Measurements from ENCODE around the gene RNF181. TPM values are rescaled to one million over a fixed set of nuclear protein-coding genes. Genes with fewer than 3 reads are reported as not detected.
"Not testable (repeated sequence)": the region's sequence is repeated elsewhere in the genome, so short reads cannot be mapped to it uniquely, and the experiment has no call there.

RNF181 gene
- total and polyA plus RNA-seq, 2 experiments from 2014 or later, result 178 to 308 TPM

DNA sequence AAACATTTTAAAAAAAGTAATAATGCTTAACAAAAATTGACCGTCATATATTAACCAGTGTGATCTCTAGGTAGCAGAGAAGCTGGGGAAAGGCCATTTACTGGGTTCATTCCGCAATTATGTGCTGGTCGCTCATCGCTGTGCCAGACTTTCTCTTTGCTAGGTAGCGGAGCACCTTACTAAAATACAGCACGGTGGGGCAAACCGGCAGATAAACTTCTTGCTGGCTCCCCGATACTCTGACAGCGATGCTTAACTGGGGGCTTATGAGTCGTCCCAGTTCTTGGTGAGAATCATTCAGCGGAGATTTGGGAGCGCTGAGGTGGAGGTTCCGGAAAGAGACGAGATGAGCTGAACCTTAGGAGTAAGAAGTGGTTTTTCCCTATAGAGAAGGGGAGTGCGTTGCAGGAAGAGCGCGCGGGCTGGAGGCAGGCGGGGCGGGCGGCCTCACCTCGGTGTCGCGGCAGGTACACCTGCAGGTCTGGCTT lies 15.7 kb downstream of the RNF181 start:
- H2AFZ ChIP-seq, result peak overlapping the region; percentile 91
- peak overlapping the region; percentile 77 for H3K4me3 ChIP-seq
- H3K9ac ChIP-seq, result peak overlapping the region; percentile 79
- peak overlapping the region; percentile 46; the same call in 1 of the 2 replicates for H3K27ac ChIP-seq
- H3K27me3 ChIP-seq (replicated peaks; ENCODE audit: insufficient read depth), result no peaks in the 10 kb centered on the region
- peak; percentile 48 for DNase-seq
- H4K20me1 ChIP-seq (ENCODE audit: insufficient read depth), result no peaks in the 10 kb centered on the region
- peaks cover 56% of the 10 kb centered on the region for H3K79me2 ChIP-seq (ENCODE audit: insufficient read depth)
- no peaks in the 10 kb centered on the region; the same call in 1 of the 2 replicates for H3K36me3 ChIP-seq (ENCODE audit: low read depth)
- H3F3A ChIP-seq (ENCODE audit: insufficient read depth), result peaks cover 34% of the 10 kb centered on the region
- peak overlapping the region; percentile 97 for H3K4me2 ChIP-seq (ENCODE audit: unreplicated experiment)
- WGBS, 2 experiments (ENCODE audit: low coverage in 1 of 2, low lambda C conversion rate in 2 of 2, missing lambda C conversion rate in 2 of 2), result 10 to 12% methylated on average over 24 of the region's 24 CpGs
- peaks cover 11% of the 10 kb centered on the region for H3K4me1 ChIP-seq (ENCODE audit: insufficient read depth)
- TF ChIP-seq EZH2 (IDR thresholded peaks at IDR 0.05; ENCODE audit: insufficient read depth, poor library complexity, severe bottlenecking) (no peak), EZH2phosphoT487 (IDR thresholded peaks at IDR 0.05; ENCODE audit: insufficient read depth, low read depth) (no peak)
- no peaks in the 10 kb centered on the region for H3K9me3 ChIP-seq (ENCODE audit: low read depth)
- no peaks in the 10 kb centered on the region for H3K9me2 ChIP-seq (ENCODE audit: insufficient read depth)
- in situ Hi-C loops (cut with MboI), result no loop called here

DNA sequence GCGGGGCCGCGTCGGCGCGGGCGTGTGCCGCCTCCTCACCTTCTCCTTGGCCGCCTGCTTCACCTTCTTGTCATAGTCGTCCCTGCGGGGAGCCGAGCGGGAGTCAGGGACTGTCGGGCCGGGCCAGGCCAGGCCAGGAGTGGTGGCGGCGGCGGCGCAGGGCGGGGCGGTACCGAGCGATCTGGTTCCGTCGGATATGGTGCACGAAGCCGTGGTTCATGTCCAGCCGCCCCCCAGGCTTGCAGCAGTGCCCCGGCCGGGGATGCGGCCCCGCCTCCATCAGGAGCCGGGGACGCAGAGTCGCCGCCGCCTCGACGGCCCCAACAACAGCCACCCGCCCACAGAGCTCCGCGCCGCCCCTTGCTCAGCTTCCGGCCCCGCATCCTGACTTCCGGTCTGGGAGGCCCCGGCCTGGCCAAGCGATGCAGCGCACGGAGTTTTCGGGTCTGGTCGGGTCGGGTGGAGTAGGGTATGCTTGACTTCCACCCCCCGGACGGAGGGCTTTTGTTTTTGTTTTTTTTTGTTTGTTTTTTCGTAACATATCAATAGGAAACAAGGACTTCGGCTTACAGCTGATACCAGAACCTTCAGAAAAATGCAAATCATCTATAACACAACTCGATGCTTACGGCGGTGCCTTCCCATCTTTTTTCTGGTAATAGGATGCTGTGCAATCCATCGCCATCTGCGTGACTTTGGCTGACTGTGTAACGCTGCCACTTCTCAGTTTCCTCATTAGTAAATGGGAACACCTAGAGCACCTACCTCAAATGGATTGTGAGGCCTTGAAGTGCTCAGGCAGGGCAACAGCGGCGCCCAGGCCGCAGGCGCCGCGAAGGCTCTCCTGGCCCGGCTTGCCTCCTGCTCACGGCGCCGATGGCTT lies 16.4 kb downstream of the RNF181 start, which contains the start of gene C2orf68:
TSS of gene C2orf68 (minus strand) at position 362 of the 883 bp plus-strand sequence. CDS start at position 280, 82 bp downstream.
- in situ Hi-C loops (cut with MboI), result no loop called here

DNA sequence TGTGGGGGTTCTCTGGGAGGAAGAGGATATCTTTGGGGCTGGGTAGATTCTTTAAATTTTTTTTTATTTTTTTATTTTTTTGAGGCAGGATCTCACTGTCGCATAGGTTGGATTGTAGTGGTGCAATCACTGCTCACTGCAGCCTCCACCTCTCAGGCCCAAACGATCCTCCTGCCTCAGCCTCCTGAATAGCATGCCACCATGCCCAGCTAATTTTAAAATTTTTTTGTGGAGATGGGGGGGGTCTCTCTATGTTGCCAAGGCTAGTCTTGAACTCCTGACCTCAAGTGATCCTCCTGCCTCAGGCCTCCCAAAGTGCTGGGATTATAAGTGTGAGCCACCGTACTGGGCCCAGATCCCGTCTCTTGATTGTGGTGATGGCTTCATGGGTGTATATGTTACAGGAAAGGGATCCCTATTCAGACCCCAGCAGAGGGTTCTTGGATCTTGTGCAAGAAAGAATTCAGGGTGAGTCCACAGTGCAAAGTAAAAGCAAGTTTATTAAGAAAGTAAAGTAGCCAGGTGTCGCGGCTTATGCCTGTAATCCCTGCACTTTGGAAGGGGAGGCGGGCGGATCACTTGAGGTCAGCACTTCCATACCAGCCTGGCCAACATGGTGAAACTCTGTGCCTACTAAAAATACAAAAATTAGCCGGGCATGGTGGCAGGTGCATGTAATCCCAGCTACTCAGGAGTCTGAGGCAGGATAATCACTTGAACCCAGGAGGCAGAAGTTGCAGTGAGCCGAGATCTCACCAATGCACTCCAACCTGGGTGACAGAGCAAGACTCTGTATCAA lies 18.4 kb downstream of the RNF181 start:
- DNase-seq, result no peak
- in situ Hi-C loops (cut with MboI), result no loop called here
- H3K4me2 ChIP-seq (ENCODE audit: unreplicated experiment), result no peak overlapping the region
- H3K9ac ChIP-seq, result no peak overlapping the region
- no peak overlapping the region for H3K4me3 ChIP-seq
- TF ChIP-seq EZH2phosphoT487 (IDR thresholded peaks at IDR 0.05; ENCODE audit: insufficient read depth, low read depth), result no peak
- TF ChIP-seq EZH2 (IDR thresholded peaks at IDR 0.05; ENCODE audit: insufficient read depth, poor library complexity, severe bottlenecking), result no peak
- no peaks in the 10 kb centered on the region for H3K9me2 ChIP-seq (ENCODE audit: insufficient read depth)
- no peaks in the 10 kb centered on the region for H3K27me3 ChIP-seq (replicated peaks; ENCODE audit: insufficient read depth)
- peaks cover 15% of the 10 kb centered on the region for H3K4me1 ChIP-seq (ENCODE audit: insufficient read depth)
- H2AFZ ChIP-seq, result no peak overlapping the region
- no peaks in the 10 kb centered on the region for H4K20me1 ChIP-seq (ENCODE audit: insufficient read depth)
- no peaks in the 10 kb centered on the region for H3K36me3 ChIP-seq (ENCODE audit: low read depth)
- 0 out of 2 replicates have a peak, but pooled peaks cover 13% of the 10 kb centered on the region for H3F3A ChIP-seq (ENCODE audit: insufficient read depth)
- H3K27ac ChIP-seq, result no peak overlapping the region
- 82 to 83% methylated on average over 10 of the region's 10 CpGs for WGBS, 2 experiments (ENCODE audit: low coverage in 1 of 2, low lambda C conversion rate in 2 of 2, missing lambda C conversion rate in 2 of 2)
- no peaks in the 10 kb centered on the region for H3K9me3 ChIP-seq (ENCODE audit: low read depth)
- peaks cover 61% of the 10 kb centered on the region for H3K79me2 ChIP-seq (ENCODE audit: insufficient read depth)

More for the DNA sequence above, 16.4 kb downstream of the RNF181 start, which contains the start of gene C2orf68:
- peak within 1 kb of the TSS; percentile 91 for H2AFZ ChIP-seq
- WGBS, 2 experiments (ENCODE audit: low coverage in 1 of 2, low lambda C conversion rate in 2 of 2, missing lambda C conversion rate in 2 of 2), result 14 to 15% methylated on average over 65 to 71 of the region's 73 CpGs
- no peaks in the 10 kb centered on the region for H3K27me3 ChIP-seq (replicated peaks; ENCODE audit: insufficient read depth)
- H3K9ac ChIP-seq, result peak within 1 kb of the TSS; percentile 79
- TF ChIP-seq EZH2phosphoT487 (IDR thresholded peaks at IDR 0.05; ENCODE audit: insufficient read depth, low read depth) (no peak), EZH2 (IDR thresholded peaks at IDR 0.05; ENCODE audit: insufficient read depth, poor library complexity, severe bottlenecking) (no peak)
- peak within 1 kb of the TSS; percentile 46 for H3K27ac ChIP-seq
- no peaks in the 10 kb centered on the region; the same call in 1 of the 2 replicates for H3K36me3 ChIP-seq (ENCODE audit: low read depth)
- peak; percentile 94 for DNase-seq
- peaks cover 5% of the 10 kb centered on the region for H3K4me1 ChIP-seq (ENCODE audit: insufficient read depth)
- peak within 1 kb of the TSS; percentile 77 for H3K4me3 ChIP-seq
- peak within 1 kb of the TSS; percentile 97 for H3K4me2 ChIP-seq (ENCODE audit: unreplicated experiment)
- H3K9me2 ChIP-seq (ENCODE audit: insufficient read depth), result no peaks in the 10 kb centered on the region
- peaks cover 56% of the 10 kb centered on the region for H3K79me2 ChIP-seq (ENCODE audit: insufficient read depth)
- no peaks in the 10 kb centered on the region for H3K9me3 ChIP-seq (ENCODE audit: low read depth)
- H4K20me1 ChIP-seq (ENCODE audit: insufficient read depth), result no peaks in the 10 kb centered on the region
- H3F3A ChIP-seq (ENCODE audit: insufficient read depth), result peaks cover 27% of the 10 kb centered on the region

DNA sequence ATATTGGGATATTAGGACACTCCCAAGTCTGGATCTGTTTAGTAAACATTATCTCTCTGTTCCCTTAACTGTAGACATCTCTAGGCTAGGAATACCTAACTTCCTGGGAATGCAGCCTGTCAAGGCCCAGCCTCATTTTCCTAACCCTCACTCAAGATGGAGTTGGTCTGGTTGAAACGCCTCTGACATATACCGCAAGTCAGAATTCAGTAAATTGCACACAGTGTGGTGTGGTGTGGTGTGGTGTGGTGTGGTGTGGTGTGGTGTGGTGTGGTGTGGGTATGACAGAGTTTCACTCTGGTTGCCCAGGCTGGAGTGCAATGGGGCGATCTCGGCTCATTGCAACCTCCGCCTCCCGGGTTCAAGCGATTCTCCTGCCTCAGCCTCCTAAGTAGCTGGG lies 19.2 kb downstream of the RNF181 start:
- H3K9me2 ChIP-seq (ENCODE audit: insufficient read depth); H3K4me2 ChIP-seq (ENCODE audit: unreplicated experiment); H3K27ac ChIP-seq; H2AFZ ChIP-seq; H4K20me1 ChIP-seq (ENCODE audit: insufficient read depth); DNase-seq; H3K9ac ChIP-seq; in situ Hi-C loops (cut with MboI); H3K9me3 ChIP-seq (ENCODE audit: low read depth); H3K27me3 ChIP-seq (replicated peaks; ENCODE audit: insufficient read depth); H3K36me3 ChIP-seq (ENCODE audit: low read depth); H3K4me3 ChIP-seq: not testable (repeated sequence)
- Histone ChIP-seq H3K79me2 (ENCODE audit: insufficient read depth) (peaks cover 61% of the 10 kb centered on the region), H3F3A (ENCODE audit: insufficient read depth) (0 out of 2 replicates have a peak, but pooled peaks cover 13% of the 10 kb centered on the region), H3K4me1 (ENCODE audit: insufficient read depth) (peaks cover 22% of the 10 kb centered on the region)
- WGBS, 2 experiments (ENCODE audit: low coverage in 1 of 2, low lambda C conversion rate in 2 of 2, missing lambda C conversion rate in 2 of 2), result 97 to 99% methylated on average over 7 of the region's 7 CpGs

Measured in GM23248 (cell line).